Activated CD8-positive, alpha-beta T cell treated with anti-CD3 and anti-CD28 coated beads, Interleukin-2, amount 10 ng/mL, durations not matched to agents 7 days and 5 days (primary cell): ENCODE measurements around the gene MEF2D. TPM values are rescaled to one million over a fixed set of nuclear protein-coding genes. Genes with fewer than 3 reads are reported as not detected.
A peak's percentile ranks its signal among the peaks of the same experiment; 100 is the strongest.

Source experiments
- ATAC-seq: fragments of 150-1000 bp; cut with Tn5 transposase; one replicate; pipeline ENCODE4 v1.10.0; 2021; ENCODE audit warnings: moderate library complexity
- CTCF ChIA-PET: fragments of 350-600 bp; sonication (Branson Sonifier 250); formaldehyde crosslinking; loops from one replicate; lab custom pipeline; 2021; ENCODE audit warnings: antibody characterized with exemption; lab: Charles Lee
- POLR2A ChIA-PET: fragments of 350-600 bp; sonication (Branson Sonifier 250); formaldehyde crosslinking; loops from one replicate; lab custom pipeline; 2021; ENCODE audit warnings: antibody characterized with exemption; lab: Charles Lee
- DNase-seq: peaks from one replicate; pipeline ENCODE4 v3.0.0-alpha.2; 2020
- H3K27ac Mint-ChIP-seq: one replicate; pipeline ENCODE4 v1.8.0; 2021; ENCODE audit warnings: mild to moderate bottlenecking, mixed read lengths
- H3K27me3 Mint-ChIP-seq: one replicate; pipeline ENCODE4 v1.8.0; 2021; ENCODE audit warnings: low read depth, mixed read lengths
- H3K36me3 Mint-ChIP-seq: one replicate; pipeline ENCODE4 v1.8.0; 2021; ENCODE audit warnings: low read depth, mixed read lengths
- H3K4me1 Mint-ChIP-seq: one replicate; pipeline ENCODE4 v1.8.0; 2021; ENCODE audit warnings: low read depth, mixed read lengths
- H3K4me3 Mint-ChIP-seq: one replicate; pipeline ENCODE4 v1.8.0; 2021; ENCODE audit warnings: mild to moderate bottlenecking, mixed read lengths
- H3K9me3 Mint-ChIP-seq: one replicate; pipeline ENCODE4 v1.8.0; 2022; ENCODE audit warnings: mixed read lengths; ENCODE audit not compliant: insufficient read depth
- total RNA-seq, 2 experiments: library from RNA; stranded (reverse); gene quantifications; one replicate each; pipeline ENCODE4 v1.2.3, GENCODE V29; 2021

The MEF2D gene
- total RNA-seq, 2 experiments from 2014 or later, result 34.8 to 40.1 TPM

GRCh38 chr1:156456625-156457465, 43.7 kb downstream of the MEF2D start:
- peak overlapping the region; percentile 95 for H3K27ac Mint-ChIP-seq
- CTCF ChIA-PET, result interaction anchor here (0.7 to 12.1 kb wide), 27 partner anchors 9 to 228 kb away, joined by 3 to 562 read pairs (median 4); partner anchors contain the start of genes MEF2D, NAXE and TTC24
- POLR2A ChIA-PET, result interaction anchor here (0.9 to 1.4 kb wide), 6 partner anchors 37 to 142 kb away, joined by 3 to 7 read pairs (median 4); partner anchors contain the start of gene MEF2D
- peak overlapping the region; percentile 84 for H3K4me3 Mint-ChIP-seq
- peaks cover 2% of the 10 kb centered on the region for H3K36me3 Mint-ChIP-seq
- ATAC-seq (peak; percentile 88), DNase-seq (peak; percentile 97)
- peaks cover 15% of the 10 kb centered on the region for H3K27me3 Mint-ChIP-seq
- peaks cover 18% of the 10 kb centered on the region for H3K4me1 Mint-ChIP-seq
- H3K9me3 Mint-ChIP-seq, result no peaks in the 10 kb centered on the region

DNA sequence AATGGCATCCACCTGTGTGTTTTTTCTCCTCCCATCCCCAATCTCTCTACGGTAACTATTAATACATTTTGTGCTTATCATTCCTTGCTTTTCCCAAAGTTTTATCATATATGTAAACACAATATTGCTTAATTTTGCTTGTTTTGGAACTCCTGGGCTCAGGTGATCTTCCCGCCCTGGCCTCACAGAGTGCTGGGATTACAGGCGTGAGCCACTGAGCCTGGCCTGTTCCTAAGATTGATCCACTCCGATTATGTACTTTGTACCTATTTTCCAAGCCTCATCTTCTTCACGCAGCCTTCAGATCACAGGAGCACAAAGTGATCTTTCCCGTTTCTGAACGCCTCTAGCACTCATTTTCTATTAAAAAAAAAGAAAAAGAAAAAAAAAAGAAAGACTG, 45.2 kb downstream of the MEF2D start:
- H3K27ac Mint-ChIP-seq, result no peak overlapping the region
- no peaks in the 10 kb centered on the region for H3K9me3 Mint-ChIP-seq
- no peak for DNase-seq
- ATAC-seq, result no peak
- peaks cover 2% of the 10 kb centered on the region for H3K36me3 Mint-ChIP-seq
- ChIA-PET CTCF (interaction anchor here (0.8 to 12.1 kb wide), 10 partner anchors 9 to 153 kb away, joined by 3 to 562 read pairs (median 4); partner anchors contain the start of gene TTC24), POLR2A (no interaction called here)
- no peak overlapping the region for H3K4me3 Mint-ChIP-seq
- H3K4me1 Mint-ChIP-seq, result peaks cover 18% of the 10 kb centered on the region
- peaks cover 28% of the 10 kb centered on the region for H3K27me3 Mint-ChIP-seq

DNA sequence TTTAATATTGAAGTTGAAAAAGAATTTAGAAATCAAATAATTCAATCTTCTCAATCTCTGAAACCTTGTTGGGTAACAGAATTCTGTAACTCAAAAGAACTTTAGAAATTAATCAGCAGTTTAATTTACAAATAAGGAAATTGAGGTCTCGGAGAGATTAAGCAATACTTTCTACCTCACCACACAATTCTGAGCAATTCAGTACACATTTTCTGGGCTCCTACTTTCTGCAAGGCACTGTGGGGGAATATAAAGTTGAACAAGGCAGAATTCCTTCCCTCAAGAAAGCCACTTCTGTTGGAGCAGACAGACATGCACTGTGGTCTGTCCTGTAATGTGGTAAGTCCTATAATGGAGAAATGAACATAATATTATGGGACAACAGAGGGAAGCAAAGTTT, 47.7 kb downstream of the MEF2D start:
- Mint-ChIP-seq H3K4me1 (peaks cover 17% of the 10 kb centered on the region), H3K27me3 (peaks cover 40% of the 10 kb centered on the region), H3K4me3 (no peak overlapping the region), H3K9me3 (no peaks in the 10 kb centered on the region), H3K27ac (no peak overlapping the region), H3K36me3 (no peaks in the 10 kb centered on the region)
- POLR2A ChIA-PET, result no interaction called here
- no peak for ATAC-seq
- DNase-seq, result no peak
- CTCF ChIA-PET, result interaction anchor here (1.1 to 12.1 kb wide), 4 partner anchors 71 to 159 kb away, joined by 3 to 562 read pairs (median 4); no protein-coding TSS in a partner anchor

DNA sequence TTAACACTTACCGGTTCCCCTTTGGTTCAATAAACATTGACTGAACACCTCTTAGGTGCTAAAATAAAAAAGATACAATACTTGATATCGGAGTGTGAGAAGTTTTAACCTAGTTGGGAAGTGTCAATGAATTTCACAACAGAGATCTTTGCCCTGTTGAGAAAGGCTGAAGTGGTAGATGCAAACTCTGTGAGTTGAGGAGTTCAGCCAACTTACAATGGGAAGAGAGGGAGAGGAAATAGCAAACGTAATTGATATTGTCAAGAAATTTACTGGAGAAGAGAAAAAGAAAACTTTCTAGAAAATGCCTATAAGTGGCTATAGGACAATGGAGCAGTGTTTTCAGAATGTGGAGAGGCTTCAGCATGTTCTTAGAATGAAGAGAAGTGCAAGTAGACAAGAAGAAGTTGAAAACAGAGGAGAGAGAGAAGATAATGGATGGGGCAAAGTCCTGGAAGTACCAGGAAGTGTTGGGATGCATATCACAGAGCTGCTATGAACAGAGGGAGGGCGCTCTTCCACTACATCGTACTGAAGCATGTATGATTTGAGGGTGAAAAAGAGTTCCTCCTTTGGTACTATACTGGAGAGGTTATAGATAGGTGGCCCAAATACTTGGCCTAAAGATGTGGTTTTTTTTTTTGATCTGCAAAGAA, 48.9 kb downstream of the MEF2D start:
- Mint-ChIP-seq H3K27ac (no peak overlapping the region), H3K27me3 (peaks cover 46% of the 10 kb centered on the region), H3K36me3 (no peaks in the 10 kb centered on the region), H3K4me1 (peaks cover 6% of the 10 kb centered on the region), H3K4me3 (no peak overlapping the region), H3K9me3 (no peaks in the 10 kb centered on the region)
- ATAC-seq, result no peak
- DNase-seq, result no peak
- CTCF ChIA-PET, result interaction anchor here (0.8 to 12.1 kb wide), 3 partner anchors 29 to 156 kb away, joined by 3 to 562 read pairs (median 4); no protein-coding TSS in a partner anchor
- POLR2A ChIA-PET, result no interaction called here

DNA sequence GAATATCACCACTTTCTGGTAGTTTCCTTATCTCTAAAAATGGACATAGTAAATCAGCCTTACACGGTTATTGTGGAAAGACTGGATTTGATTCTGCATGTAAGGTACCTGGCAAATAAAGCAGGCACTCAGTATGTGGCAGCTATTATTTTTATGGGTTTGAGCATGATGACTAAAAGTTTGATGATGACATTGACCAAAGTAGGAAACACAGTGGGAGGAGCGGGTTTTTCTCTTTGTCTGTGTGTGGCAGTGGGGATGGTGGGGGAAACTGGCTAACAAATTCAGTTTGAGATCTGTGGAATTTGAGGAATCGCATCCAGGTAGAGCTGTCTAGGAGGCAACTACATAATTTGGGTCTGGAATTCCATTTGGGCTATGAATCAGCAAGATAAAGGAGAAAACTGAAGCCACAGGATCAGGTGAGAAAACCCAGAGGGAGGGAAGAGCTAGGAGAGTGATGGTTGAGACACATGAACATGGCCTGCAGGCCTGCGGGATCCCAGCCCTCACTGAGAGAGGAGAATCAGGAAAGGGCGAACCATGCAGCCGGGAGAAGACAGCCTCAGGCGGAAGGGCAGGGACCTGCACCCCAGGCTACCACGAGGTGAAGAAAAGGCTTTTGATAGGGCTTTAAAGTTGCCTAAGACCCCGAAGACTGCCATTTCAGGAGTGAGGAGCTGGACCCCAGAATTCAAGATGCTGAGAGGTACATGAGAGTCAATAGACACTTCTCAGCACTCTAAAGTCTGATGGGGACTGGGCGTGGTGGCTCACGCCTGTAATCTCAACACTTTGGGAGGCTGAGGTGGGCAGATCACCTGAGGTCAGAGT, 52.2 kb downstream of the MEF2D start:
- H3K27me3 Mint-ChIP-seq, result peaks cover 54% of the 10 kb centered on the region
- no peak for DNase-seq

DNA sequence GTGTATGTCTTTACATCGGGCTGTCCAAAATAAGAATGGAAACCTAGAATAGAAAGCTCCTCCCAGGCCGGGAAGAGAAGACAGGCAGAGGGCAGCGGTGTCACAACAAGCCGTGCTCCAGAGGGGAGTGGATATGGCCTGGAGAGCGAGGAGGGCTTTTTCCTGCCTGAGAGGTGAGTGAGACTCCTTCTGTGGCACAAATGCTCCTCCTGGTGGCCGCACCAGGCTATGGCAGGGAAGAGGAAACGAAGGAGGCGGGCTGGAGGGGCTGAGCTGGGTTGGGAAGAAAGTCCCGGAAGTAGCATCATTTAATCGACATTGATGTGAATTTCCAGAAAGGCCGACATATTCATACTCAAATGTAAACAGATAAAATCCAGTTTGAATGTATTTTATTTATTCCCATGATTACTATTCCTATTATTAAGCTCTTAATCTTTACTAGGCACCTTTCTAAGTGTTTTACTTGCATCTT, 54.7 kb downstream of the MEF2D start:
- CTCF ChIA-PET, result interaction anchor here (0.6 to 12.1 kb wide), 68 partner anchors 9 to 349 kb away, joined by 3 to 562 read pairs (median 5); partner anchors contain the start of genes GPATCH4, IQGAP3, MEF2D and PRCC
- H3K9me3 Mint-ChIP-seq, result no peaks in the 10 kb centered on the region
- H3K27ac Mint-ChIP-seq, result no peak overlapping the region
- ATAC-seq (peak; percentile 89), DNase-seq (peak; percentile 84)
- POLR2A ChIA-PET, result interaction anchor here (0.9 to 1.4 kb wide), 2 partner anchors 53 to 60 kb away, joined by 3 to 18 read pairs; no protein-coding TSS in a partner anchor
- peaks cover 57% of the 10 kb centered on the region for H3K27me3 Mint-ChIP-seq
- no peak overlapping the region for H3K4me3 Mint-ChIP-seq
- peaks cover 9% of the 10 kb centered on the region for H3K4me1 Mint-ChIP-seq
- no peaks in the 10 kb centered on the region for H3K36me3 Mint-ChIP-seq

More for the DNA sequence above, 52.2 kb downstream of the MEF2D start:
- H3K36me3 Mint-ChIP-seq, result no peaks in the 10 kb centered on the region
- CTCF ChIA-PET, result interaction anchor here (0.8 to 12.1 kb wide), 2 partner anchors 67 to 303 kb away, joined by 3 to 562 read pairs; no protein-coding TSS in a partner anchor
- ATAC-seq, result no peak
- H3K27ac Mint-ChIP-seq, result no peak overlapping the region
- H3K4me3 Mint-ChIP-seq, result no peak overlapping the region
- H3K4me1 Mint-ChIP-seq, result peaks cover 9% of the 10 kb centered on the region
- H3K9me3 Mint-ChIP-seq, result no peaks in the 10 kb centered on the region
- POLR2A ChIA-PET, result no interaction called here

GRCh38 chr1:156444407-156445001, 56.1 kb downstream of the MEF2D start:
- H3K4me3 Mint-ChIP-seq, result no peak overlapping the region
- POLR2A ChIA-PET, result no interaction called here
- ATAC-seq, result no peak
- H3K36me3 Mint-ChIP-seq, result no peaks in the 10 kb centered on the region
- CTCF ChIA-PET, result interaction anchor here (0.5 to 12.1 kb wide), 7 partner anchors 10 to 593 kb away, joined by 3 to 562 read pairs (median 17); no protein-coding TSS in a partner anchor
- peaks cover 67% of the 10 kb centered on the region for H3K27me3 Mint-ChIP-seq
- H3K4me1 Mint-ChIP-seq, result peaks cover 9% of the 10 kb centered on the region
- H3K27ac Mint-ChIP-seq, result no peak overlapping the region
- H3K9me3 Mint-ChIP-seq, result no peaks in the 10 kb centered on the region
- DNase-seq, result peak; percentile 51

- Mint-ChIP-seq H3K9me3 (no peaks in the 10 kb centered on the region), H3K4me3 (no peak overlapping the region), H3K27me3 (peaks cover 68% of the 10 kb centered on the region), H3K27ac (no peak overlapping the region), H3K36me3 (no peaks in the 10 kb centered on the region), H3K4me1 (peaks cover 18% of the 10 kb centered on the region)
- ChIA-PET CTCF (interaction anchor here (1.5 to 5.0 kb wide), 2 partner anchors 57 to 60 kb away, joined by 4 to 118 read pairs; no protein-coding TSS in a partner anchor), POLR2A (interaction anchor here (1.0 kb wide), 1 partner anchor 57 kb away, joined by 3 read pairs; no protein-coding TSS in a partner anchor)
- ATAC-seq (no peak), DNase-seq (no peak)
Measured at GRCh38 chr1:156443286-156443685, 57.3 kb downstream of the MEF2D start.

DNA sequence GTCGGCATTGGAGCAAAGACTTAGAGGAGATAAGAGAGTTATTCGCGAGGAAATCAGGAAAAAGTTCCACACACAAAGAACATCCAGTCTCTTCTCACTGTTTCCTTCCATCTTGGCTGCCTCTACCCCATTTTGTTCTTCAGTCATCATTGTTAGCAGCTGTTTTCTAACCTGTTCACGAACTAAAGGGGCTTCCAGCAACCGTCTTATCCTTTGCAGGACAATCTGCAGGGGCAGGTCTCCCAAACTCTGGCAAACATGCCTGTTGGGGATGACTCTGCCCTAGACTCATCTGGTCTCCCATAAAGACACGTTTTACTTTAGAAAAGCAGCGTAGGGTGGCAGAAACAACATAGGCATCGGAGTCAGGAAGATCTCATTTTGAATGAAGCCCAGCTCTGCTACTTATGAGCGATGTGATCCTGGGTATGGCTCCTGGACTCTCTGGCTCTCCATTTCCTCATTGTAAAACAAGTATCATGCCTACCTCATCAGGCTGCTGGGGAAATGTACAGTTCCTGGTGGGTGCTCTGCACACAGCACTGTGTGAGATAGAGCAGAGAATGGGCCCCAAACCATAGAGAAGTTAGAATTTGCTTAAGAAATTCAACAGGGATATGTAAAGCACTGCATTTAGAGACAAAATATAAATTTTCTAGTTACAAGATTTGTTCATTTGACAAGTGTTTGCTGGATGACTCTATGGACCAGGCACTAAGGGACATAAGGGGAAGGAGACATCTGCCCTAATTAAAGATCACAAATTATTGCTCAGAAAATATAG, 59.7 kb downstream of the MEF2D start:
- ChIA-PET CTCF (interaction anchor here (1.5 to 5.0 kb wide), 2 partner anchors 55 to 80 kb away, joined by 3 to 118 read pairs; no protein-coding TSS in a partner anchor), POLR2A (interaction anchor here (0.8 kb wide), 1 partner anchor 26 kb away, joined by 3 read pairs; no protein-coding TSS in a partner anchor)
- Mint-ChIP-seq H3K9me3 (no peaks in the 10 kb centered on the region), H3K4me1 (peaks cover 21% of the 10 kb centered on the region), H3K27ac (no peak overlapping the region), H3K36me3 (no peaks in the 10 kb centered on the region), H3K4me3 (no peak overlapping the region), H3K27me3 (peaks cover 74% of the 10 kb centered on the region)
- no peak for DNase-seq
- ATAC-seq, result no peak

GRCh38 chr1:156439777-156440183, 60.8 kb downstream of the MEF2D start:
- H3K27me3 Mint-ChIP-seq, result peaks cover 79% of the 10 kb centered on the region
- no peak overlapping the region for H3K27ac Mint-ChIP-seq
- H3K36me3 Mint-ChIP-seq, result no peaks in the 10 kb centered on the region
- POLR2A ChIA-PET, result no interaction called here
- H3K4me1 Mint-ChIP-seq, result peaks cover 24% of the 10 kb centered on the region
- H3K4me3 Mint-ChIP-seq, result no peak overlapping the region
- H3K9me3 Mint-ChIP-seq, result no peaks in the 10 kb centered on the region
- CTCF ChIA-PET, result interaction anchor here (5.0 kb wide), 1 partner anchor 54 kb away, joined by 118 read pairs; no protein-coding TSS in a partner anchor
- DNase-seq (no peak), ATAC-seq (no peak)
